Prostate gland (tissue), 2 donors: ENCODE measurements around the gene MATCAP1.

ENCODE experiments used
- CTCF ChIP-seq, 4 experiments: fragments of 200-600 bp in 2 of 4; fragments of 450-650 bp in 2 of 4; sonication (generic) in 2 of 4; IDR thresholded peaks; 1 replicate in 3 of 4; 2 replicates in 1 of 4; pipeline ENCODE4 v1.5.1; 2016 to 2019; ENCODE audit warnings: antibody characterized with exemption in 4 of 4, mild to moderate bottlenecking in 2 of 4, moderate library complexity in 2 of 4
- POLR2A ChIP-seq: fragments of 450-650 bp; IDR thresholded peaks from one replicate; pipeline ENCODE4 v1.6.1; 2016; ENCODE audit warnings: antibody characterized with exemption, mild to moderate bottlenecking

- no peak for TF ChIP-seq CTCF (IDR thresholded peaks at IDR 0.05)
- no peak for TF ChIP-seq POLR2A
Observed at GRCh38 chr16:67142342-67142741, 41.4 kb downstream of the MATCAP1 start.
